NCI-H748 (cell line): ENCODE data around the gene RBM4.
A peak's percentile ranks its signal among the peaks of the same experiment; 100 is the strongest.
"Not testable (repeated sequence)": the region's sequence is repeated elsewhere in the genome, so short reads cannot be mapped to it uniquely, and the experiment has no call there.

Source experiments
- DNase-seq: peaks from one replicate; lab custom pipeline; 2025; ENCODE audit not compliant: unreplicated experiment; lab: John Stamatoyannopoulos, UW

The RBM4 gene

GRCh38 chr11:66638177-66639065, at the start of gene RBM4:
Gene RBM4 (plus strand): TSS chr11:66638703. CDS start chr11:66639712, 1,009 bp downstream.
- DNase-seq: peak; percentile 100

GRCh38 chr11:66589315-66589714, 49.2 kb upstream of the RBM4 start:
- DNase-seq: not testable (repeated sequence)

GRCh38 chr11:66589996-66590675, 48.4 kb upstream of the RBM4 start:
- DNase-seq: no peak

- no peak for DNase-seq
Observed at GRCh38 chr11:66591175-66591574, 47.3 kb upstream of the RBM4 start.

GRCh38 chr11:66592457-66593302, 45.8 kb upstream of the RBM4 start, which contains the start of the genes CCDC87 and CCS:
Gene CCDC87 (minus strand): TSS chr11:66593063. CDS start chr11:66593015, 48 bp downstream.
Gene CCS (plus strand): TSS chr11:66593185. CDS start chr11:66593262, 77 bp downstream.
- DNase-seq: peak; percentile 96

GRCh38 chr11:66593303-66593635, 45.2 kb upstream of the RBM4 start:
- DNase-seq: no peak

GRCh38 chr11:66593650-66594049, 44.9 kb upstream of the RBM4 start:
- DNase-seq: no peak

- DNase-seq: no peak
Observed at GRCh38 chr11:66595245-66595904, 43.1 kb upstream of the RBM4 start.

- no peak for DNase-seq
Observed at GRCh38 chr11:66598993-66599392, 39.5 kb upstream of the RBM4 start.

- DNase-seq: no peak
Observed at GRCh38 chr11:66600219-66600618, 38.3 kb upstream of the RBM4 start.

- no peak for DNase-seq
Observed at GRCh38 chr11:66600631-66601233, 37.8 kb upstream of the RBM4 start.

GRCh38 chr11:66603072-66603471, 35.4 kb upstream of the RBM4 start:
- DNase-seq: no peak

GRCh38 chr11:66604155-66604554, 34.3 kb upstream of the RBM4 start:
- no peak for DNase-seq

- DNase-seq: not testable (repeated sequence)
Observed at GRCh38 chr11:66606608-66607007, 31.9 kb upstream of the RBM4 start.

- DNase-seq: no peak
Observed at GRCh38 chr11:66607126-66607834, 31.2 kb upstream of the RBM4 start.

GRCh38 chr11:66609721-66610617, 28.5 kb upstream of the RBM4 start:
- no peak for DNase-seq

- DNase-seq: no peak
Observed at GRCh38 chr11:66612458-66612857, 26.0 kb upstream of the RBM4 start.

- DNase-seq: no peak
Observed at GRCh38 chr11:66614073-66614472, 24.4 kb upstream of the RBM4 start.
